Measurements from ENCODE around the gene L3MBTL4.

The L3MBTL4 gene

GRCh38 chr18:5997361-5997760, 417.4 kb downstream of the L3MBTL4 start:
- Mint-ChIP-seq H3K4me3 (no peak overlapping the region), H3K27ac (peak overlapping the region; percentile 50), H3K4me1 (peaks cover 35% of the 10 kb centered on the region), H3K27me3 (ENCODE audit: low read depth, poor library complexity) (no peaks in the 10 kb centered on the region), H3K36me3 (ENCODE audit: low read depth) (peaks cover 9% of the 10 kb centered on the region), H3K9me3 (peaks cover 17% of the 10 kb centered on the region)
- no peak for DNase-seq
- TF ChIP-seq, protein P1, sequence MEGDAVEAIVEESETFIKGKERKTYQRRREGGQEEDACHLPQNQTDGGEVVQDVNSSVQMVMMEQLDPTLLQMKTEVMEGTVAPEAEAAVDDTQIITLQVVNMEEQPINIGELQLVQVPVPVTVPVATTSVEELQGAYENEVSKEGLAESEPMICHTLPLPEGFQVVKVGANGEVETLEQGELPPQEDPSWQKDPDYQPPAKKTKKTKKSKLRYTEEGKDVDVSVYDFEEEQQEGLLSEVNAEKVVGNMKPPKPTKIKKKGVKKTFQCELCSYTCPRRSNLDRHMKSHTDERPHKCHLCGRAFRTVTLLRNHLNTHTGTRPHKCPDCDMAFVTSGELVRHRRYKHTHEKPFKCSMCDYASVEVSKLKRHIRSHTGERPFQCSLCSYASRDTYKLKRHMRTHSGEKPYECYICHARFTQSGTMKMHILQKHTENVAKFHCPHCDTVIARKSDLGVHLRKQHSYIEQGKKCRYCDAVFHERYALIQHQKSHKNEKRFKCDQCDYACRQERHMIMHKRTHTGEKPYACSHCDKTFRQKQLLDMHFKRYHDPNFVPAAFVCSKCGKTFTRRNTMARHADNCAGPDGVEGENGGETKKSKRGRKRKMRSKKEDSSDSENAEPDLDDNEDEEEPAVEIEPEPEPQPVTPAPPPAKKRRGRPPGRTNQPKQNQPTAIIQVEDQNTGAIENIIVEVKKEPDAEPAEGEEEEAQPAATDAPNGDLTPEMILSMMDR (IDR thresholded peaks at IDR 0.05) = no peak

DNA sequence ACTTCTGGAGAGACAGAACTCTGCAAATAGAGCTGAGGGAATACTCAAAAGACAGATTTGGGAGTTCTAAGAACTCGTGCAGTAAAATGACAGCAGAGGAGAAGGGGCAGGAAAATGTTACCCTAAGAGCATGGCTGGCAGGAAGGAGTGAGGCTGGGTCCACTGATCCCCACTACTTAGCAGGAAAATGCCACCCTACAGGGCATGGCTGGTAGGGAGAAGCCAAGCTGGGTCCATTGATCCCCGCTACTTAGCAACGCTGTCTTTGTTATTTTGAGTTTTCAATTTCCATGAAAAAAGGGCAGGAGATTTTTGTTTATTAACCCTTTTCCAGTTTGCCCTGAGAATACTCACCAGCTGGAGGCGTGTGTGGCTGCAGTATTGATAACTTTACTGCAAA, 419.1 kb downstream of the L3MBTL4 start:
- DNase-seq = no peak
- Mint-ChIP-seq H3K9me3 (peaks cover 21% of the 10 kb centered on the region), H3K4me1 (peaks cover 35% of the 10 kb centered on the region), H3K36me3 (ENCODE audit: low read depth) (peaks cover 9% of the 10 kb centered on the region), H3K4me3 (no peak overlapping the region), H3K27ac (no peak overlapping the region), H3K27me3 (ENCODE audit: low read depth, poor library complexity) (no peaks in the 10 kb centered on the region)
- TF ChIP-seq, protein P1 (IDR thresholded peaks at IDR 0.05) = no peak

DNA sequence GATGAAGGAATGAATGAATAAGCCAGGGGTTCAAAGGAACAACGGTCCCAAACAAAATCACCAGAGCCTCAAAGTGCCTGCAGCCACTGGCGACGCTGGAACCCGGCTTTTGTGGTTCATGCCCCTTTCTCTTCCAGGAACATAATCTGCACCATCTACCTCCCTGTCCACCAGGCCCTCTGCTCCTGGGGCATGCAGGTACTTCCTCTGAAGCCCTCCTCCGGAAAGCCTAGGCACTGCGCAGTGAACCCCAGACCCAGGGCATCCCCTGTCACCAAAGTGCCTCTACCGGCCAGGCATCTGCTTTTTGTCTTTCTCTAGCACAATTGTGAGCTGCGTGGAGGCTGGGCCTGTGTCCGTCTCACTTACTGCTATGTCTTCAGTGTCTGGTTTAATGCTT, 420.8 kb downstream of the L3MBTL4 start:
- no peaks in the 10 kb centered on the region for H3K27me3 Mint-ChIP-seq (ENCODE audit: low read depth, poor library complexity)
- TF ChIP-seq, protein P1 (IDR thresholded peaks at IDR 0.05) = no peak

GRCh38 chr18:5992381-5992780, 422.3 kb downstream of the L3MBTL4 start:
- H3K27ac Mint-ChIP-seq = no peak overlapping the region
- TF ChIP-seq, protein P1 (IDR thresholded peaks at IDR 0.05) = no peak
- H3K4me3 Mint-ChIP-seq = no peak overlapping the region
- peaks cover 13% of the 10 kb centered on the region for H3K4me1 Mint-ChIP-seq
- H3K9me3 Mint-ChIP-seq = peaks cover 10% of the 10 kb centered on the region
- DNase-seq = no peak
- peaks cover 5% of the 10 kb centered on the region for H3K27me3 Mint-ChIP-seq (ENCODE audit: low read depth, poor library complexity)
- H3K36me3 Mint-ChIP-seq (ENCODE audit: low read depth) = no peaks in the 10 kb centered on the region

More for the DNA sequence above, 420.8 kb downstream of the L3MBTL4 start:
- H3K9me3 Mint-ChIP-seq = peaks cover 10% of the 10 kb centered on the region
- H3K36me3 Mint-ChIP-seq (ENCODE audit: low read depth) = no peaks in the 10 kb centered on the region
- H3K27ac Mint-ChIP-seq = no peak overlapping the region
- no peak for DNase-seq
- H3K4me1 Mint-ChIP-seq = peaks cover 25% of the 10 kb centered on the region
- H3K4me3 Mint-ChIP-seq = no peak overlapping the region

- no peaks in the 10 kb centered on the region for H3K36me3 Mint-ChIP-seq (ENCODE audit: low read depth)
- peaks cover 5% of the 10 kb centered on the region for H3K9me3 Mint-ChIP-seq
- peaks cover 21% of the 10 kb centered on the region for H3K4me1 Mint-ChIP-seq
- no peak overlapping the region for H3K27ac Mint-ChIP-seq
- TF ChIP-seq, protein P1 (IDR thresholded peaks at IDR 0.05) = no peak
- H3K4me3 Mint-ChIP-seq = no peak overlapping the region
- peaks cover 5% of the 10 kb centered on the region for H3K27me3 Mint-ChIP-seq (ENCODE audit: low read depth, poor library complexity)
- DNase-seq = no peak
These were observed 427.5 kb downstream of the L3MBTL4 start for GRCh38 chr18:5987249-5987648.

DNA sequence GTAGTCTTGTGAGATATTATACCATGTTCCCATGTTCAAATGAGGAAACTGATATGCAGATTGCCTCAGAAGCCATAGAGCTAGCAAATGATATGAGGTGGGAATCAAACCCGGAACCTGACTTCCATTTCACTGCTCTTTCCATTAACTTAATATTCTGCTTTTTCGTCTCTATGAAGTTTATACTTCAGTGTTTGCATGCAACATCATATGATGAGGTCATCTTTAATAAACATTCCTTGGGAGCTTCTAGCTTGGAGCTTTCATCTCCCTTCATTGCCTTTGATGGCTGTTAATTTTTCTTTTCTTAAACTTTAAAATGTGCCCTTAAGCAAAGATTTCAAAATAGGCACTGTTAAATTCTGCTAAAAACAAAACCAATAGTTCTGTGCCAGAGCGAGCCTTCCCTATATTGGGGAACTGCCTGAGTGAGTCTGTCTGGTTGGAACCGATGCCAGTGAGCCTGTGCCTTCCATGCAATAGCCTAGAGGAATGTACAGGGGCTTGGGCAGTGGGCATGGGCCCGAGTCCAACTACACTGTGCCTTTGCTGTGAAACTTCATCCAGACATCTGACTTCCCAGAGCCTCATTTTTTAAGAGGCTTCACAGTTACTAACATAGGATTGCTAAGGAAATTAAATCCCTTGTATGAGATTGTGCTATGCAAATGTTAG, 428.3 kb downstream of the L3MBTL4 start:
- peaks cover 24% of the 10 kb centered on the region for H3K4me1 Mint-ChIP-seq
- no peaks in the 10 kb centered on the region for H3K36me3 Mint-ChIP-seq (ENCODE audit: low read depth)
- no peak for DNase-seq
- no peak overlapping the region for H3K27ac Mint-ChIP-seq
- no peak overlapping the region for H3K4me3 Mint-ChIP-seq
- TF ChIP-seq, protein P1 (IDR thresholded peaks at IDR 0.05) = no peak
- peaks cover 5% of the 10 kb centered on the region for H3K27me3 Mint-ChIP-seq (ENCODE audit: low read depth, poor library complexity)
- no peaks in the 10 kb centered on the region for H3K9me3 Mint-ChIP-seq
